Trophoblast cell (in vitro differentiated cells and primary cell): Measurements from ENCODE around the gene MGRN1.

ENCODE experiments used
- DNase-seq, 2 donors: peaks; one replicate each; pipeline ENCODE4 v3.0.0-alpha.2; 2016
- H2AFZ ChIP-seq: 2 replicates; pipeline ENCODE4 v1.6.1; 2013; ENCODE audit warnings: low read length, moderate library complexity, mild to moderate bottlenecking; ENCODE audit not compliant: insufficient read depth, poor library complexity
- H2AK5ac ChIP-seq: 2 replicates; pipeline ENCODE4 v1.6.1; 2013; ENCODE audit warnings: mild to moderate bottlenecking, low read length
- H2BK120ac ChIP-seq: 2 replicates; pipeline ENCODE4 v1.6.1; 2013; ENCODE audit warnings: low read length, mild to moderate bottlenecking, moderate library complexity; ENCODE audit not compliant: insufficient read depth, poor library complexity
- H2BK12ac ChIP-seq: 2 replicates; pipeline ENCODE4 v1.6.1; 2013; ENCODE audit warnings: mild to moderate bottlenecking, low read length, moderate library complexity
- H2BK5ac ChIP-seq: 2 replicates; pipeline ENCODE4 v1.6.1; 2013; ENCODE audit warnings: low read length, low read depth, moderate library complexity, mild to moderate bottlenecking; ENCODE audit not compliant: poor library complexity
- H3K14ac ChIP-seq: 2 replicates; pipeline ENCODE4 v1.6.1; 2013; ENCODE audit warnings: mild to moderate bottlenecking, low read length
- H3K18ac ChIP-seq: 2 replicates; pipeline ENCODE4 v1.6.1; 2013; ENCODE audit warnings: mild to moderate bottlenecking, low read length
- H3K23ac ChIP-seq: 2 replicates; pipeline ENCODE4 v1.6.1; 2013; ENCODE audit warnings: low read length
- H3K27ac ChIP-seq: 2 replicates; pipeline ENCODE4 v1.5.1; 2013; ENCODE audit warnings: low read depth, mild to moderate bottlenecking, inconsistent platforms, low read length, moderate library complexity
- H3K27me3 ChIP-seq: 2 replicates; pipeline ENCODE4 v1.6.1; 2013; ENCODE audit warnings: inconsistent platforms, mild to moderate bottlenecking, low read length, moderate library complexity; ENCODE audit not compliant: insufficient read depth
- H3K36me3 ChIP-seq, 2 experiments: 1 replicate in 1 of 2; 2 replicates in 1 of 2; pipeline ENCODE4 v1.6.1; 2013; ENCODE audit warnings: low read length in 2 of 2, mild to moderate bottlenecking in 2 of 2, moderate library complexity in 1 of 2; ENCODE audit not compliant: insufficient read depth in 2 of 2, control insufficient read depth in 1 of 2
- H3K4ac ChIP-seq: 2 replicates; pipeline ENCODE4 v1.6.1; 2013; ENCODE audit warnings: low read depth, mild to moderate bottlenecking, low read length, moderate library complexity
- H3K4me1 ChIP-seq, 2 experiments: 1 replicate in 1 of 2; 2 replicates in 1 of 2; pipeline ENCODE4 v1.6.1; 2013; ENCODE audit warnings: low read length in 2 of 2, mild to moderate bottlenecking in 2 of 2, moderate library complexity in 1 of 2; ENCODE audit not compliant: insufficient read depth in 2 of 2, control insufficient read depth in 1 of 2
- H3K4me2 ChIP-seq: 2 replicates; pipeline ENCODE4 v1.6.1; 2013; ENCODE audit warnings: inconsistent platforms, mild to moderate bottlenecking, low read length, moderate library complexity
- H3K4me3 ChIP-seq: 2 replicates; pipeline ENCODE4 v1.5.1; 2013; ENCODE audit warnings: mild to moderate bottlenecking, low read depth, low read length, inconsistent platforms
- H3K79me1 ChIP-seq: one replicate; pipeline ENCODE4 v1.6.1; 2013; ENCODE audit warnings: low read length
- H3K79me2 ChIP-seq: 2 replicates; pipeline ENCODE4 v1.6.1; 2013; ENCODE audit warnings: low read length, mild to moderate bottlenecking; ENCODE audit not compliant: control insufficient read depth, insufficient read depth, poor library complexity
- H3K9ac ChIP-seq: 2 replicates; pipeline ENCODE4 v1.6.1; 2013; ENCODE audit warnings: mild to moderate bottlenecking, low read length
- H3K9me3 ChIP-seq: 2 replicates; pipeline ENCODE4 v1.6.1; 2013; ENCODE audit warnings: low read depth, mild to moderate bottlenecking, control low read depth, inconsistent platforms, low read length; ENCODE audit not compliant: insufficient read depth
- H4K12ac ChIP-seq: 2 replicates; pipeline ENCODE4 v1.6.1; 2013; ENCODE audit warnings: low read depth, mild to moderate bottlenecking, low read length, moderate library complexity
- H4K8ac ChIP-seq: 2 replicates; pipeline ENCODE4 v1.6.1; 2013; ENCODE audit warnings: low read depth, mild to moderate bottlenecking, low read length, moderate library complexity
- H4K91ac ChIP-seq: one replicate; pipeline ENCODE4 v1.6.1; 2013; ENCODE audit warnings: low read depth, mild to moderate bottlenecking, low read length, moderate library complexity
- WGBS: extraction: QIAGEN DNeasy Blood & Tissue Kit; methylation state at CpG from one replicate; pipeline ENCODE4 v1.1.7; 2013; ENCODE audit warnings: missing lambda C conversion rate; ENCODE audit not compliant: insufficient read length, insufficient coverage; ENCODE audit errors: extremely low coverage; 5-methylcytosine and 5-hydroxymethylcytosine counted together

The MGRN1 gene

DNA sequence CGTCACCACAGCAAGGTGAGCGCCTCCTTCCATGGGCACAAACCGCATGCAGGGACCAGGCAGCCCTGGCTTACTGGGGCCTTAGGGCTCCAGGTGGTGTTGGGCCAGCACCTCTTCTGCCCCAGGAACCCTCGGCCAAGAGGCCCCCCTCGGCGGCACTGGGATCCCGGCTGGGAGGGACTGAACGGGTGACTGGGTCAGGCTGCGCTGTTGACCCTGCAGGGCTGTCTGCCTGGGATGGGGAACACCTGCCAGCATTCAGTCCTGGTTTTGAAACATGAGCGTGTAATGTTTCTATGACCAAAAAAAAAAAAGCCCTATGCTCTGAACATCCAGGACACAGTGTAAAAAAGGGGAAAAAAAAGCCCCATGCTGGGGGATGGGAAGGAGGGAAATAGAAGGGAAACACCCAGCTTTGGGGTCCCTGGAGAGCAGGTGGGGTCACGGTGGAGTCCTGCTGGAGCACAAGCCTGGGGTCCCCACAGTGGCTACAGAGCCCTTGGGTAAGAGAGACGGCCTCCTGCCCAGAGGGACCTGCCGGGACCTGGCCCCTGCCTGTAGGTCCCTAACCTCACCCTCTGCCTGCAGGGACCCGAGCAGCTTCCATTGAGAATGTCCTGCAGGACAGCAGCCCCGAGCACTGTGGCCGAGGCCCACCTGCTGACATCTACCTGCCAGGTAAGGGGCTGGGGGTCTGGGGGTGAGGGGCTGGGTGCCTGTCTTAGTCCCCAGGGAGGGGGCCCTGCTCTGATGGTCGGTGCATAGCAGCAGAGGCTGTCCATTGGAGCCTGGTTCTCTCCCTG lies 58.8 kb downstream of the MGRN1 start:
- Histone ChIP-seq H3K9ac (no peak overlapping the region), H3K36me3 (peaks cover 75 to 81% of the 10 kb centered on the region in 2 experiments), H2AFZ (no peak overlapping the region), H2BK120ac (no peak overlapping the region), H4K8ac (no peak overlapping the region), H3K4me1 (peaks cover 14 to 16% of the 10 kb centered on the region in 2 experiments), H3K4ac (no peak overlapping the region), H2AK5ac (no peak overlapping the region), H3K27ac (no peak overlapping the region), H3K9me3 (no peaks in the 10 kb centered on the region), H3K79me2 (peaks cover 2% of the 10 kb centered on the region), H3K23ac (no peak overlapping the region), H2BK5ac (no peak overlapping the region), H2BK12ac (no peak overlapping the region), H3K4me2 (no peak overlapping the region), H3K79me1 (peaks cover 3% of the 10 kb centered on the region), H3K27me3 (no peaks in the 10 kb centered on the region), H4K91ac (no peak overlapping the region), H3K4me3 (no peak overlapping the region), H3K18ac (no peak overlapping the region), H4K12ac (no peak overlapping the region), H3K14ac (no peak overlapping the region)
- DNase-seq: no peak
- WGBS: no CpG with 5 or more reads among the region's 17 CpGs

DNA sequence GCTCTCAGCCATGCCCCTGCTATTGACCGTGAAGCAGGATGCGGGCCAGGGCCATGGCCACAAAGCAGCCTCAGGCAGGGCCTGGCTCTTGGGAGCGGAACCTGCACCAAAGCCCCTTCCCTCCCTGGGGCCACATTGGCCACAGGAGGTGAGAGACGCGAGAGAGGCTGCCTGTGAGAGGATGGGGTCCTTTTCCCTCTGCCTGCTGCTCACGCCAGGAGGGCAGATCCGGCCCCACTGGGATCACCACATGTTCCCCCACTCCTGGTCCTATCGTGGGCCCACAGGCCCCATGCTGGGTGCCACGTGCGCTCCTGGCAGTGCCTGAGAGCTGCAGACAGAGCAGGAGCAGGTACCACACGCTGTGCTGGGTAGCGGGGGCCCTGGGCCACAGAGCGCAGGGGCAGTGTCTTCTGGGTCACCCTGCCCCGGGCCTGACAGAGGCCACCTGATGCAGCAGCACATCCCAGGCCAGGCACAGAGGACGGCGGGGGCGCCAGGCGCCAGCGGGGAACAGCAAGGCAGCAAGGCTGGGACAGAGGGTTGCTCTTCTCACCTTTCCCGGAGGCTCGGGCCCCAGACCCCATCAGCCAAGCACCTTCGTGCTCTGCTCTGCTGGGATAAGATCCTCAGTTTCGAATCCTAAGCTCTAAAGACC lies 59.6 kb downstream of the MGRN1 start:
- H3K36me3 ChIP-seq: peaks cover 80 to 88% of the 10 kb centered on the region in 2 experiments
- no peak overlapping the region for H4K12ac ChIP-seq
- DNase-seq: no peak
- H2BK120ac ChIP-seq: no peak overlapping the region
- no peak overlapping the region for H2BK5ac ChIP-seq
- no peak overlapping the region for H3K27ac ChIP-seq
- H2BK12ac ChIP-seq: no peak overlapping the region
- no peak overlapping the region for H2AFZ ChIP-seq
- no peak overlapping the region for H3K14ac ChIP-seq
- no peak overlapping the region for H4K91ac ChIP-seq
- peaks cover 2% of the 10 kb centered on the region for H3K79me2 ChIP-seq
- no peak overlapping the region for H3K4me2 ChIP-seq
- no peak overlapping the region for H3K4me3 ChIP-seq
- no peak overlapping the region for H4K8ac ChIP-seq
- no peak overlapping the region for H3K23ac ChIP-seq
- H3K27me3 ChIP-seq: no peaks in the 10 kb centered on the region
- H3K79me1 ChIP-seq: peaks cover 3% of the 10 kb centered on the region
- H3K18ac ChIP-seq: no peak overlapping the region
- WGBS: no CpG with 5 or more reads among the region's 23 CpGs
- H2AK5ac ChIP-seq: no peak overlapping the region
- no peaks in the 10 kb centered on the region for H3K9me3 ChIP-seq
- no peak overlapping the region for H3K4ac ChIP-seq
- H3K4me1 ChIP-seq: peaks cover 10 to 12% of the 10 kb centered on the region in 2 experiments
- H3K9ac ChIP-seq: no peak overlapping the region

DNA sequence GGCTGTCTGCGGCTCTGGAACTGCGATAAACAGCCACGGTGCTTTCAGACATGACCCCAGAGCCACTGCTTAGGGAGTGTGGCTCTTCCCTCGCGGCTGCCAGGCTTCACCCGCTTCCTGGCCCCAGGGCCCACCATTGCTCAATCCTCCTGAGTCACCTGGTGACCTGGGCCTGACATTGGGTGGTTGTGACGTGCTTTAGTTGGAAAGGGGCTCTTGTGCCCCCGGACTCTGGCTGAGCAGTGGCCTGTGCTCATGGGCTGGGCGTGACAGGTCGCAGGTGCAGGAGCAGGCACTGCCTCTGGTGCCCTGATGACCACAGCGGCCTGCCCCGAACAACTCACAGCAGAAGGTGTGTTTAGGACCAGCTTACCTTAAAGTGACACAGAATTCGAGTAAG lies 60.1 kb downstream of the MGRN1 start:
- no CpG with 5 or more reads among the region's 13 CpGs for WGBS
- no peak overlapping the region for H3K14ac ChIP-seq

DNA sequence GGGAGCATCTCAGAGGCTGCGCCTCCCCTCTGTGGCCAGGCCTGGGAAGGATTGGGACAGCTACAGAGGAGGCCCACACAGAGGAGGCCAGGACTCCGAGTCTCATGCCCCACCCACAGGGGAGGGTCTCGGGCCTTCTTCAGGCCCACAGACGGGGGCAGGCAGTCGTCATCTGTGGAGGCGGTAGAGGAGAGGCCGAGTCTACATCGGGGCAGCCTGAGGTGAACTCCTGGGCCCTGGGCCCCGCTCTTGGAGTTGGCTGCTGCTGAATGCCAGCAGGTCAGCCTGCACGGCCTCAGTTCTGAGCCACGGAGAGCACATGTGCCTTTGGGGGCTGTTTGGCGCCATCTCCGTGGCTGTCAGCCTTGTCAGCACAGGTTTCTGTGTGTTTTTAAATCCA lies 60.7 kb downstream of the MGRN1 start:
- Histone ChIP-seq H3K27me3 (no peaks in the 10 kb centered on the region), H2AK5ac (no peak overlapping the region), H3K23ac (no peak overlapping the region), H3K27ac (no peak overlapping the region), H3K36me3 (peaks cover 85 to 87% of the 10 kb centered on the region in 2 experiments), H4K91ac (no peak overlapping the region), H4K8ac (no peak overlapping the region), H2AFZ (no peak overlapping the region), H3K4me2 (no peak overlapping the region), H3K14ac (no peak overlapping the region), H3K4me1 (peaks cover 2 to 3% of the 10 kb centered on the region in 2 experiments), H3K79me2 (no peaks in the 10 kb centered on the region), H3K9ac (no peak overlapping the region), H2BK120ac (no peak overlapping the region), H3K18ac (no peak overlapping the region), H2BK5ac (no peak overlapping the region), H4K12ac (no peak overlapping the region), H3K9me3 (peaks cover under 1% of the 10 kb centered on the region), H3K79me1 (peaks cover 2% of the 10 kb centered on the region), H3K4ac (no peak overlapping the region), H2BK12ac (no peak overlapping the region), H3K4me3 (no peak overlapping the region)
- no CpG with 5 or more reads among the region's 13 CpGs for WGBS
- no peak for DNase-seq

More for the DNA sequence above, 60.1 kb downstream of the MGRN1 start:
- H3K27me3 ChIP-seq: no peaks in the 10 kb centered on the region
- H4K91ac ChIP-seq: no peak overlapping the region
- H2BK12ac ChIP-seq: no peak overlapping the region
- H3K4ac ChIP-seq: no peak overlapping the region
- no peak overlapping the region for H2BK5ac ChIP-seq
- peak; percentile 41 to 75 for DNase-seq
- no peak overlapping the region for H4K8ac ChIP-seq
- no peak overlapping the region for H3K18ac ChIP-seq
- H4K12ac ChIP-seq: no peak overlapping the region
- H3K23ac ChIP-seq: no peak overlapping the region
- H3K79me1 ChIP-seq: peaks cover 3% of the 10 kb centered on the region
- H3K9ac ChIP-seq: no peak overlapping the region
- no peak overlapping the region for H3K4me2 ChIP-seq
- no peak overlapping the region for H2AK5ac ChIP-seq
- no peak overlapping the region for H3K4me3 ChIP-seq
- no peaks in the 10 kb centered on the region for H3K9me3 ChIP-seq
- H2AFZ ChIP-seq: no peak overlapping the region
- H3K27ac ChIP-seq: no peak overlapping the region
- peaks cover 84 to 89% of the 10 kb centered on the region in 2 experiments for H3K36me3 ChIP-seq
- no peak overlapping the region for H2BK120ac ChIP-seq
- H3K79me2 ChIP-seq: no peaks in the 10 kb centered on the region
- H3K4me1 ChIP-seq: peaks cover 5 to 7% of the 10 kb centered on the region in 2 experiments
